PFSK-1 (cell line): ENCODE data around the gene KLHL28.

Experiments used
- POLR2AphosphoS5 ChIP-seq: IDR thresholded peaks from 2 replicates; pipeline ENCODE4 v1.6.1; 2012; ENCODE audit warnings: low read depth, mild to moderate bottlenecking, control low read depth, low read length, moderate library complexity
- SIN3A ChIP-seq: IDR thresholded peaks from 2 replicates; pipeline ENCODE4 v1.6.1; 2012; ENCODE audit warnings: mild to moderate bottlenecking, low read length, moderate library complexity, borderline replicate concordance; ENCODE audit not compliant: insufficient read depth
- TF ChIP-seq, protein P1 (sequence below), 2 experiments: IDR thresholded peaks; 2 replicates each; pipeline versions ENCODE4 v1.6.1 to v1.8.0; 2011 to 2012; ENCODE audit warnings: low read depth in 2 of 2, low read length in 2 of 2, control low read depth in 1 of 2, inconsistent platforms in 1 of 2, mild to moderate bottlenecking in 1 of 2, moderate library complexity in 1 of 2; ENCODE audit not compliant: insufficient read depth in 1 of 2

DNA sequence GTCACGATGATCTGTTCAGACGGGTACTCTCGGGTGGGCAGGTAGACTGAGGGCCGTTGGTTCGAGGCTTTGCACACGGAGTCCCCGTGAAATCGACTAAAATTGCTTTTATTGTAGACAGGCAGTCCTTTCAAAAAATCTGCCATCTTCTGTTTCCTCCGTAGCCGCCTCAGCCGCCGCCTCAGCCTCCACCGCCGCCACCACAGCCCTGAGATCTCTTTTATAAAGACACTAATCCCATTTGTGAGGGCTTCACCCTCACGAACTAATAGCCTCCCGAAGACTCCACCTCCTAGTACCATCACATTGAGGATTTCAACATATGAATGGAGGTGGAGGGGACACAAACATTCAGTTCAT is 74.2 kb downstream of the KLHL28 start:
- TF ChIP-seq, protein P1, sequence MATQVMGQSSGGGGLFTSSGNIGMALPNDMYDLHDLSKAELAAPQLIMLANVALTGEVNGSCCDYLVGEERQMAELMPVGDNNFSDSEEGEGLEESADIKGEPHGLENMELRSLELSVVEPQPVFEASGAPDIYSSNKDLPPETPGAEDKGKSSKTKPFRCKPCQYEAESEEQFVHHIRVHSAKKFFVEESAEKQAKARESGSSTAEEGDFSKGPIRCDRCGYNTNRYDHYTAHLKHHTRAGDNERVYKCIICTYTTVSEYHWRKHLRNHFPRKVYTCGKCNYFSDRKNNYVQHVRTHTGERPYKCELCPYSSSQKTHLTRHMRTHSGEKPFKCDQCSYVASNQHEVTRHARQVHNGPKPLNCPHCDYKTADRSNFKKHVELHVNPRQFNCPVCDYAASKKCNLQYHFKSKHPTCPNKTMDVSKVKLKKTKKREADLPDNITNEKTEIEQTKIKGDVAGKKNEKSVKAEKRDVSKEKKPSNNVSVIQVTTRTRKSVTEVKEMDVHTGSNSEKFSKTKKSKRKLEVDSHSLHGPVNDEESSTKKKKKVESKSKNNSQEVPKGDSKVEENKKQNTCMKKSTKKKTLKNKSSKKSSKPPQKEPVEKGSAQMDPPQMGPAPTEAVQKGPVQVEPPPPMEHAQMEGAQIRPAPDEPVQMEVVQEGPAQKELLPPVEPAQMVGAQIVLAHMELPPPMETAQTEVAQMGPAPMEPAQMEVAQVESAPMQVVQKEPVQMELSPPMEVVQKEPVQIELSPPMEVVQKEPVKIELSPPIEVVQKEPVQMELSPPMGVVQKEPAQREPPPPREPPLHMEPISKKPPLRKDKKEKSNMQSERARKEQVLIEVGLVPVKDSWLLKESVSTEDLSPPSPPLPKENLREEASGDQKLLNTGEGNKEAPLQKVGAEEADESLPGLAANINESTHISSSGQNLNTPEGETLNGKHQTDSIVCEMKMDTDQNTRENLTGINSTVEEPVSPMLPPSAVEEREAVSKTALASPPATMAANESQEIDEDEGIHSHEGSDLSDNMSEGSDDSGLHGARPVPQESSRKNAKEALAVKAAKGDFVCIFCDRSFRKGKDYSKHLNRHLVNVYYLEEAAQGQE (IDR thresholded peaks at IDR 0.05; ENCODE audit: insufficient read depth in 1 of 2, low read depth in 2 of 2, low read length in 2 of 2) = no peak
- TF ChIP-seq POLR2AphosphoS5 (no peak), SIN3A (no peak)
